ENCODE data around the gene MISP.

The MISP gene

GRCh38 chr19:802498-803098 is 51.7 kb downstream of the MISP start:
- no peak for DNase-seq
- intact Hi-C loops (cut with DNase I): no loop called here

- no peak for DNase-seq
- intact Hi-C loops (cut with DNase I): no loop called here
Measured at GRCh38 chr19:803099-803561, 52.2 kb downstream of the MISP start.

GRCh38 chr19:803686-804418 is 52.9 kb downstream of the MISP start:
- DNase-seq: no peak
- intact Hi-C loops (cut with DNase I): no loop called here

GRCh38 chr19:804419-805165 is 53.7 kb downstream of the MISP start:
- intact Hi-C loops (cut with DNase I): no loop called here
- no peak for DNase-seq

- intact Hi-C loops (cut with DNase I): no loop called here
- peak in 22 of 42 donors; percentile 24 to 73 (median 53) for DNase-seq
Measured at GRCh38 chr19:805166-805551, 54.2 kb downstream of the MISP start.

- no peak for DNase-seq
- intact Hi-C loops (cut with DNase I): no loop called here
Measured at GRCh38 chr19:805600-806550, 55.0 kb downstream of the MISP start.

GRCh38 chr19:806815-807421 is 56.0 kb downstream of the MISP start:
- intact Hi-C loops (cut with DNase I): no loop called here
- DNase-seq: no peak

GRCh38 chr19:807627-808422 is 56.9 kb downstream of the MISP start:
- intact Hi-C loops (cut with DNase I): no loop called here
- no peak for DNase-seq

- intact Hi-C loops (cut with DNase I): no loop called here
- peak in 1 of 42 donors; percentile 7 for DNase-seq
Measured at GRCh38 chr19:808423-808775, 57.5 kb downstream of the MISP start.

GRCh38 chr19:810077-810855 is 59.4 kb downstream of the MISP start:
- intact Hi-C loops (cut with DNase I): no loop called here

GRCh38 chr19:810883-811489 is 60.1 kb downstream of the MISP start:
- peak in 1 of 42 donors; percentile 10 for DNase-seq
- intact Hi-C loops (cut with DNase I): no loop called here

More at GRCh38 chr19:810077-810855, 59.4 kb downstream of the MISP start:
- DNase-seq: peak in 1 of 42 donors; percentile 12

GRCh38 chr19:811506-812048 is 60.7 kb downstream of the MISP start:
- intact Hi-C loops (cut with DNase I): no loop called here

GRCh38 chr19:812049-812746 is 61.3 kb downstream of the MISP start:
- intact Hi-C loops (cut with DNase I): no loop called here
- no peak for DNase-seq

More at GRCh38 chr19:811506-812048, 60.7 kb downstream of the MISP start:
- peak in 1 of 42 donors; percentile 12 for DNase-seq

- intact Hi-C loops (cut with DNase I): no loop called here
- DNase-seq: no peak
Measured at GRCh38 chr19:812747-813218, 61.9 kb downstream of the MISP start.

Measured in head of caudate nucleus (tissue), 42 donors.